GM23338 (cell line): ENCODE measurements around the gene KCTD4.

Source experiments
- CTCF ChIP-seq, 2 experiments: fragments of 200-600 bp in 1 of 2; sonication (generic) in 1 of 2; conservative IDR thresholded peaks; 2 replicates each; pipeline versions ENCODE4 v1.5.1 to v1.6.1; 2016 to 2017; ENCODE audit warnings: antibody characterized with exemption in 2 of 2, low read depth in 2 of 2, mild to moderate bottlenecking in 2 of 2, moderate library complexity in 1 of 2
- POLR2AphosphoS5 ChIP-seq: IDR thresholded peaks from 2 replicates; pipeline ENCODE4 v1.6.1; 2016; ENCODE audit warnings: antibody characterized with exemption, low read depth

- TF ChIP-seq CTCF (conservative IDR thresholded peaks at IDR 0.05; ENCODE audit: low read depth in 2 of 2) (no peak), POLR2AphosphoS5 (no peak)
Measured at GRCh38 chr13:45222919-45223318, 22.1 kb upstream of the KCTD4 start.
